Caki2 (cell line): ENCODE measurements around the gene HOTAIR. TPM values are rescaled to one million over a fixed set of nuclear protein-coding genes. Genes with fewer than 3 reads are reported as not detected.

ENCODE experiments used
- DNase-seq: peaks from one replicate; pipeline ENCODE4 v3.0.0-alpha.2; 2015; ENCODE audit warnings: low read depth
- in situ Hi-C: cut with HindIII; loops from 2 replicates; pipeline ENCODE4 v1.10.0; 2016; ENCODE audit warnings: low sequenced_read_pairs, low pct_unique_long_range_greater_than_20kb, mixed read lengths
- total RNA-seq: library from RNA; depleted of rRNA; stranded (reverse); fragments of >200 nt; shearing (Covaris generic); gene quantifications from 2 replicates; pipeline ENCODE4 v1.2.3, GENCODE V29; 2014; ENCODE audit warnings: low replicate concordance; rRNA removed

HOTAIR gene
- total RNA-seq, result not detected in 2 replicates

DNA sequence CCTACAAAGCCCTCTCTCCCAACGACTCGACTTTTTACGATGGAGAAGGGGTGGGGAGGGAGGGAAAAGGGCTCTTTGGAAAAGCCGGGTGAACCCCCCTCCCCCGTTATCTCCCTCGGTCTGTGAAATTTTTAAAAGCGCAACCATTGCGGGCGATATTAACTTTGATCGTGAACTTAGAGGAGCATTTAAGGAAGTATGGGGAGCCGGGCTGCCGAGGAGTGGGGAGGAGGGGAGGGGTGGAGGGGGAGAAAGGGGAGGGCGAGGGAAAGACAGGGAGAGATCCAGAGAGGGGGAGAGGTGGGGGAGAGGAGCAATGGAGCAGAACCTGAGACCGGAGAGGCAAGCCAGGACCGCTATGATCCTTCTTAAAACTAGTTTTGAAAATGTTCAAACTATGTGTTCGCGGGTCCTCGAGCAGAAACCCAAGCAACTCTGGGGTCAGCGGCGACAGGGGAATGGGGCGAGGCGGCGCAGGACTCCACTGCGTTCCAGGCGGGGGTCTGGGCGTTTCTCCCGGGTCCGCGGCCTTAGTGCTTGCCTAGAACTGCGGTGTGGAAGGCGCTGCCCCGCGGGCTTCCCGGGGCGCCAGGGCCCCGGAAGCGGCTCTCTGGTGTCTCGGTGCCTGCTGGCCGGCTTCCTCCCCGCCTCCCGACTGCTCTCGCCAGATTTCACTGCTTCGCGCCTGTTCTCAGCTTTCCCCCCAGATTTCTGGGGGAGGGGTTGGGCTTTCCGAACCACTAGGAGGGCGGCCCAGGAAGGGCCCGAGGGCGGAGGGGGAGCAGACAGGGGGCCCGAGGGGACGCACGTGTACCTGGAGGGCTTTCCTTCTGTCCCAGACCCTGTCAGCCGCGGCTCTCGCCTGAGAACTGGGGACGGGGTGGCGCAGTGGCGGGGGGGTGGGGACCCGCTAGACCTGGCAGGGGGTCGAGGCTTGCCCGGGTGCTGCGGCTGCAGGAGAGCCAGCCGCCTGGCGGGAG, at the start of gene HOTAIR:
Gene HOTAIR, minus strand, starts transcription at position 871 of the 980 bp plus-strand sequence.
- DNase-seq, result no peak
- in situ Hi-C loops, result no loop called here

DNA sequence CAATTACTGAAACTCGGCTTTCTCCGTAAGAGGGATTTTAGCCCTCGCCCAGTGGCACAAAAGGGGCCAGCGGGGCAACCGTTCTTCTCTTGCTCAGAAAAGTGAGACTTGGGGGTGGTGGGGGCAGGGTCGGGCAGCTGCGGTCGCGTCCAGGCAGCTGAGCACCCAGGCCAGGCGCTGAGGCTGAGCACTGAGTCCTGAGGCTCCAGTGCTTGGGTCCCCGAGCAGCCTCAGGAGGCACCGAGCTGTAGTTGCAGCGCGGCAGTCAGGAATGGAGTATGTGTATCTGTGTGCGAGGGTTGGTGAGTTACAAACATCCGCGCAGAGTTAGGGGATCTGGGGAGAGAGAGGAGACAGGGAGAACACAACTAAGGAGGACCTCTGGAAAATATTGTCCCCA, 49.4 kb upstream of the HOTAIR start:
- no peak for DNase-seq
- in situ Hi-C loops, result loop anchor here (25.0 kb wide), 1 partner anchor 188 kb away; no protein-coding TSS in a partner anchor

DNA sequence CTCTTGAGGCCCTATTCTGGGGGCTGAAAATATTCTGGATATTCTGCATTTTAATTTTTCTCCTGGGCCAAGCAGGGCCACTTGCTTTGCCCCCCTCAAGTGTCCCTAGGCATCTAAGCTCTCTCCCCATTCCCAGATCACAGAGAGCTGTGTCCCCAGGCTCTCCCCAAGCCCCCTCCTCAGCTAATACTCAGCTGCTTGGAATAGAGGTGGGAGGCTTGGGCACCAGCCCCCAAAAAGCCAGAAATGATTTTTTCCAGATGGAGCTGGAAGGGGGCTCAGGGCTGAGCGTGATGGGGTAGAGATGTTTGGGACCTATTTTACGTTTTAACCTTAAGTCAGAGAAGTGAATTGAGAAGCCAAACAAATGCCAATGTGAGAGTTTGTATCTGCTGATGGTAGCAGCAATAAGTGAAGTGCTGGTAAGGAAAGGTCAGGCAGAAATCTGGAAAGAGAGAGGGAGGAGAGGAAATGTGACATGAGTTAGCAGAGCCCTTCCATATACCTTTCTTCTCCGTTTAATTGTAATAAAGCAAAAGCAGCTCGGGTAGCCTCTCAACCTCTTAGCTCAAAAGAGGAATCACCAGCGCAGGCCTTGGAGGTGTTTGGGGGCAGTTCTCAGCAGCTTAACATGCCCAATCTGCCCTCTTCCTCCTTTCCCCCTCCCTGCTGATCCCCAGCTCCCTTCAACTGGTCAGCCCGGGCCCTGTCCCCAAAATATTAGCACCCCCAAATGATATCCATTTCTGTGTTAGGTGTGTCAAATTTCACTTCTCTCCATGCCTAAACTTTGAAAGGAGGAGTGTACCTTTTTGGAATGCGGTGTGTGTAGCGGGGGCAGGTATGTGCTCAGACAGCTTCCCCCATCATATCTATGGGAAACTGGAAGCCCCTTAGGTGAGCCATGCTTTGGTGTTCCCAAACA, 48.5 kb upstream of the HOTAIR start:
- DNase-seq, result no peak
- in situ Hi-C loops, result loop anchor here (25.0 kb wide), 1 partner anchor 189 kb away; no protein-coding TSS in a partner anchor

DNA sequence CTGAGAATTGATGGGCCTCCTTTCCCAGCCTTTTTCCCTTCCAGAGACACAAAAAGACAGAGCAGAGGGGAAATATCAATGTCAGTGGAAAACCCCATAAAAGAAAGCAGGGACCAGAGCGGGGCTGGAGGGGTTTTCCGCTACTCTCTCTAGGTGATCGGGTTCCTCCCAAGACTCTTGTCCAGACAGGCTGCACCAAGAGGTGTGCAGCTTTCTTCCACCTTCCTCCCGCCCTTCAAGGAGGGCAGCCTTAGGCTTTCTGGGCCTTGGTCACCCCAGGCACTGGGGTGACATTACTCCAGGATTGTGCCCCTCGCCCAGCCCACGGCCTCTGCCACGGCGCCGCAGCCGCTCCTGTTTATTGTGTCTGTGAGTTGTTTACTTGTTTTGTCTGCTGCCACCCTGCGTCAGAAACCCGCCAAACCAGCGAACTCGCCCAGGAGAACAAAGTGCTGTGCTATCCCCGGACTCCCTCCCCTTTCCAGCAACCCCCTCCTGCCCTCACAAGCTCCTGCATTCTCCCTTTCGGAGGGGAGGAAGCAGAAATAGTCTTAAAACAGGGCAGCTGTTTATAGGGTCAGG, 46.8 kb upstream of the HOTAIR start:
- DNase-seq, result no peak
- in situ Hi-C loops, result loop anchor here (25.0 kb wide), 1 partner anchor 191 kb away; no protein-coding TSS in a partner anchor

DNA sequence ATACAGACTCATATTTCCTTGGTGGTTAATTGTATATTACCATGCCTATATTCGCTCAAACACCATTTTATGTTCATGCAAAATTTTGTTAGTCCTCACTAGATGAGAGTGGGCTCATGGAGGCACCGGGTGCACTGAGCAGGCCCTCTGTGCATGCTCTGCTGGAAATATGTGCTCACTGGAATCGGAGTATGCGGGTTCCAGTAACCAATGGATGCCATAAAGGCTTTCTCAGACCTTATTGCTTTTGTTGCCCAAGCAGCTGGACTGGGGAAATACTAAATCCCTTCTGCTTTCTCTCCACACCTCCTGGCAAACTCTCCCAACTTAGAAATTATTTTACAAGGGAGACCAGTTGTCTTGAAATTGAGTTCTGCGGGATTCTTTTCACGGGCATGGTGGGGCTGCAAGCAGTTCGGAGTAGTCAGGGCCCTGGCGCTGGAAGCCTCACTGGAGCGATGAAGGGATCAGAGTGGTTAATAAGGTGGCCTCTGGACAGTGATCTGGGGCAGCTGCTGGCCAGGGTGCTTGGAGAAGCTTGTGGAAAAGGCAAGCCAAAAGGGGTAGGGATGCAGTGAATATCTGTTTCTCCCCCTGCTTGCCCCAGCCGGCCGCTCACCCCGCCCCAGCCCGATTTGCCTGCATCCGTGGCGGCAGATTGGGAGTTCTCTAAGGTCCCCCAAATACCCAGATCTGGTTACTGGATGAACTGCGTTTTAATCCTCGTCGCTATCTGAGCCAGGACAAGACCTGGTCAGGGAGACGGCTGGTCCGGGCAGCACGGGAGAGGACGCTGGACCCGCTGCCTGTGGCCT, 46.0 kb upstream of the HOTAIR start:
- DNase-seq, result no peak
- in situ Hi-C loops, result loop anchor here (25.0 kb wide), 1 partner anchor 192 kb away; no protein-coding TSS in a partner anchor

DNA sequence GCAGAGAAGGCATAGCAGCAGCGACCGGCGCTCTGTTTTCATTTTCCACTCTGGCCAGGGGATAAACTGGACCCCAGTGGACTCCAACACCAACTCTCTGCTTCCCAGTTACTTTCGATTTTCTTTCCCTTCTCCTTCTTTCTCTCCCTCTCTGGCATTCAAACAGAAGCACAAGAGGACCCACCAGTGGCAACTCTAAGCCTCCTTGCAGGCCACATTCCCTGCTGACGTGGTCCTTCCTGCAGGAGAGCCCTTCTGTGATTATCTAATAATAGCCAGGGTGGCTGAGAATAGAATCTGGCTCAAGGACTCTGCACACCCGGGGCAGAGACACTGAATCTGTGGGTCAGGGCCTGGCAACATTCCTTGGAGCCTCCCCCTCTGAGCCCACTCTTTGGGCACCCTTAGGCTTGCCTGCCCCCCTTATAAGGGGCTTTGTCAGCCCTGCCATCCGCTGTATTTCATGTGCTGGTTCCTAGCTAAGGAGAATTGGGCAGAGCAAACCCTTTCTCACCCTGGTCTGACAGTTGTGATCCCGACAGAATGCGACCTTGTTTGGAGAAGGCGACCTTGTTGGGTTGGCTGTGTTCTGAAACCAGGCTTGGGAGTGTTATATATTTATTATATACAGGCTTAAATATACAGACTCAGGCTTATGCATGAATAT, 45.3 kb upstream of the HOTAIR start:
- in situ Hi-C loops, result loop anchor here (25.0 kb wide), 1 partner anchor 192 kb away; no protein-coding TSS in a partner anchor
- DNase-seq, result no peak

DNA sequence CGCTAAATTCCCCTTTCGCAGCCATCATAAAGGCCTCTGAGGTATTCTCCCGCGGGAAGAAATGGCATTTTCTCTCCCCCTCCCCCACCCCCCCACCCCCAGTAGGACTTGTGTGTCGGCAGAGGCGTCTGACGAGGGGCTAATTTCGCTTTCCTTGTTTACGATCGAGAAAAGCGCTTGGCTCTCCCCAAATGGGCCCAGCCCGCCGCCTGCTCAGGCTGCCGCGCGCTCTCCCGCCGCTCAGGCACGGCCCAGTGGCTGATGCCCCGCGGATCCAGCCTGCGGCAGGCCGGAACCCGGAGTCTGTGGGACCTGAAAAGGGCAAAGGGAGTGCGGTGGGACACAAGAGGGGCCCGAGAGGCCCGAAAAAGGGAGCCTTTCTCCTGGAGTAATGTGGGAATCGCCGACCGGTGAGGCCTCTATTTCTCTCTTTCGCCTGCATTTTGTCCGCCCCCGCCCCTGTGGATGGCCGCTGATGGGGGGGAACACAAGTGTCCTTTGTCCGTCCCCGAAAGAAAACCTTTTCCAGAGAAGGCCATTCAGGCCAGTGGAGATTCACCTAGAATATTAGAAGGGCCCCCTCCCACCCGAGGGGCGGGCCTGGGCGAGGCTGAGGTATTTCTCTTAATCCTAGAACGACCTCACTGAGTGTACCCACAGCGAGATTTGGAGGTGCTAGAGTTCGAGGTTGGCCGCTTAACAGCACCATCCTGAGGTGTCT, 44.5 kb upstream of the HOTAIR start:
- no peak for DNase-seq
- in situ Hi-C loops, result loop anchor here (25.0 kb wide), 1 partner anchor 193 kb away; no protein-coding TSS in a partner anchor

DNA sequence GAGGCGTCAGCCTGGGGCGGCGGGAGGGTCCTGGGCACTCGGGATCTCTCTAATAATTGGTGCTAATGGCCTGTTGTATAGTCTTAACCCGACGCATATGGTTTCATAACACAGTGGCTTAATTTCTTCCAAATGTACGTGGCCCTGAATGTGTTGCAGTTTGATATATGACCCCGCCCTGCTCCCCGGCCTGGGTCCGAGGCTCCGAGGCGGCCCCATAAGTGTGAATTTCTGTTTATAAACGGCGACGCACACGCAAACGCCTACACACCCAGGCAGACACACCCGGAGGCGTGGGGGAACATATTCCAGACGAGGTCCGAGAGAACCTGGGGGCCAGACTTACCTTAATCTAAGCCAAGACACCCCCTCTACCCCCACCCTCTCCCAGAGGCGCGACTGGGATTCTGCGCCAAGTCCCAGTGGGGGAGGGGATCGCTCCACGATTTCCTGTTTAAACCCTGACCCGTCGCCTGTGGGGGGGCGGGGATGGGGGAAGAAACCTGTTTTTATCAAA, 43.8 kb upstream of the HOTAIR start:
- DNase-seq, result no peak
- in situ Hi-C loops, result loop anchor here (25.0 kb wide), 1 partner anchor 194 kb away; no protein-coding TSS in a partner anchor

DNA sequence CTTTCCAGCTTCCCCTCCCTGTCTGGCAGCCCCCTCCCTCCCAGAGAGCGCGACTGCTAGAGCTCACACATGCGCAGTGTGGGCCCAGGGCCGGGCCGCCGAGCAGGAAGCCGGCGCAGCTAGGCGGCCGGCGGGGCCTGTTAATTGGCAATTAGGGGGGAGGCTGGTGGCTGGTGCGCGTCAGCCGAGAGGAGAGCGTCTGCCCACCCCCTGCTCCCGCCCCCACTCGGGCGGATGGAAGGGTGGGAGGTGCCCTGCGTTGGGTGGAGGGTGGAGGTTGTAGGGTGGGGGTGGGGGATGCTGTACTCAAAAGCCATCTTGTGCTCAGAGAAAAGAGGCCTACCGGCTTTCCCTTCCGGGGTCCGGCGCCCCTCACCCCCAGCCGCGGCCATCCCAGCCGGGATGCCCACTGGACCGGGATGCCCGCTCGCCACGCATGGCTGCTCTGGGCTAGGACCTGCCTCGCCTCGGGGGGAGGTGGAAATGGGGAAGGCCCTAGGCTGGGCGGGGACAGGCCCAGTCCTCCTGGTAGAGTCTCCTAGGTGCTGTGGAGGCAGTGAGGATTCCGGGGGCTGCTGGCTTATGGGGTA, 43.2 kb upstream of the HOTAIR start:
- in situ Hi-C loops, result loop anchor here (25.0 kb wide), 1 partner anchor 194 kb away; no protein-coding TSS in a partner anchor
- DNase-seq, result peak; percentile 98

DNA sequence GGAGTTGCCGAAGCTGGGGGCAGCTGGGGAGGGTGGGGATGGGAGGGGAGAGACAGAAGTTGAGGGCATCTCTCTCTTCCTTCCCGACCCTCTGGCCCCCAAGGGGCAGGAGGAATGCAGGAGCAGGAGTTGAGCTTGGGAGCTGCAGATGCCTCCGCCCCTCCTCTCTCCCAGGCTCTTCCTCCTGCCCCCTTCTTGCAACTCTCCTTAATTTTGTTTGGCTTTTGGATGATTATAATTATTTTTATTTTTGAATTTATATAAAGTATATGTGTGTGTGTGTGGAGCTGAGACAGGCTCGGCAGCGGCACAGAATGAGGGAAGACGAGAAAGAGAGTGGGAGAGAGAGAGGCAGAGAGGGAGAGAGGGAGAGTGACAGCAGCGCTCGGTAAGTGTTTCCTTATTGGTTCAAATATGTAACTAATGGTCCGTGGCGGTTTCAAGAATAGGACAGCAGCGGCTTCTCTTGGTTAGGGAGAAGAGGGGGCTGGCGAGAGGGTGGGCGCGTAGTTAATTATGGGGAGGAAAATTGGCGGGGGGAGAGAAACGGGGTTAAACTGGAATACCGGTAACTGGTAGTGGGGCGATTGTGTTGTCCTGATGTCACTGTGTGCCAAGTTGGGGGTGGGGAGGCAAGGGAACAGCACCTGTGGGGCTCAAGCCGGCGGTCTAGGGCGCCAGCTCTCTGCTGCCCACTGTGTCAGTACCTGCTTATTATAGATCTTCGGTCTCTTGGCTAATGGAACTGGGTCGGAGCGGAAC, 42.5 kb upstream of the HOTAIR start:
- in situ Hi-C loops, result loop anchor here (25.0 kb wide), 1 partner anchor 195 kb away; no protein-coding TSS in a partner anchor
- DNase-seq, result peak; percentile 81

DNA sequence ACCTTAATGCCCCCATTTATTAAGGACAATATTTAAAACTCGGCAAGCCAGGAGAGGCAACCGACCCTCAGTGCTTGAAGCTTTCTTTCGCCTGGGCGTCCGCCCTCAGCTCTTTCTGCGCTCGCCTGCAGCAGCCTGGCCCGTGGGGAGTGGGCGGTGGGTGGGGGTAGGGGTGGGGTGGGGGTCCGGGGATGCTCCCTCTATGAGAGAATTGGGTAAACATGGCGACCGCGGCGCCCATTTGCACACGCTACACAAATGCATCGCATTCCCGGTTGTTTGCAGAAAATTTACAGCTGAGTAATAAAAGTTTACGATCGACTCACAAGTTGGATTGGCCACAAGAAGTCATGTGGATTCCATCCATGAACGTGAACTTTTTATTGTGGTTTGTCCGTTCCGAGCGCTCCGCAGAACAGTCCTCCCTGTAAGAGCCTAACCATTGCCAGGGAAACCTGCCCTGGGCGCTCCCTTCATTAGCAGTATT, 41.8 kb upstream of the HOTAIR start:
- peak; percentile 70 for DNase-seq
- in situ Hi-C loops, result loop anchor here (25.0 kb wide), 1 partner anchor 196 kb away; no protein-coding TSS in a partner anchor

DNA sequence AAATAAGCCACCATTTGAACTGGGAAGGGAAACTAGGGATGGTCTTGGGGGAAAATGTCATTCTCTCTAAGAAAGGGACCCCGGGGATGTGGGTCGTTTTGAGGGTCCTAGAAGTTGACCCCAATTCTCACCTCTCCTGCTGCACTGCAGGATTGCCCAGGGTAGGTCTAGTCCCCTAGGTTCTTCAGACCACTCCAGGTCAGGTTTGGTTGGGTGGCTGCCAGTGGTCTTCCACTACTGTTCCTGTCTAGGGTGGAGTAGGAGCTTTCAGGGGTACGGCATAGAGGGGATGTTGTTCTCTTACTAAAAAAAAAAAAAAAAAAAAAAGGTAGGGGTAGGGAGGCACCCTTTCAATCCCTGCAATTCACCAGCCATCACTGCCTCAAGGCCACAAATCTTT, 41.3 kb upstream of the HOTAIR start:
- in situ Hi-C loops, result loop anchor here (25.0 kb wide), 1 partner anchor 196 kb away; no protein-coding TSS in a partner anchor
- no peak for DNase-seq

DNA sequence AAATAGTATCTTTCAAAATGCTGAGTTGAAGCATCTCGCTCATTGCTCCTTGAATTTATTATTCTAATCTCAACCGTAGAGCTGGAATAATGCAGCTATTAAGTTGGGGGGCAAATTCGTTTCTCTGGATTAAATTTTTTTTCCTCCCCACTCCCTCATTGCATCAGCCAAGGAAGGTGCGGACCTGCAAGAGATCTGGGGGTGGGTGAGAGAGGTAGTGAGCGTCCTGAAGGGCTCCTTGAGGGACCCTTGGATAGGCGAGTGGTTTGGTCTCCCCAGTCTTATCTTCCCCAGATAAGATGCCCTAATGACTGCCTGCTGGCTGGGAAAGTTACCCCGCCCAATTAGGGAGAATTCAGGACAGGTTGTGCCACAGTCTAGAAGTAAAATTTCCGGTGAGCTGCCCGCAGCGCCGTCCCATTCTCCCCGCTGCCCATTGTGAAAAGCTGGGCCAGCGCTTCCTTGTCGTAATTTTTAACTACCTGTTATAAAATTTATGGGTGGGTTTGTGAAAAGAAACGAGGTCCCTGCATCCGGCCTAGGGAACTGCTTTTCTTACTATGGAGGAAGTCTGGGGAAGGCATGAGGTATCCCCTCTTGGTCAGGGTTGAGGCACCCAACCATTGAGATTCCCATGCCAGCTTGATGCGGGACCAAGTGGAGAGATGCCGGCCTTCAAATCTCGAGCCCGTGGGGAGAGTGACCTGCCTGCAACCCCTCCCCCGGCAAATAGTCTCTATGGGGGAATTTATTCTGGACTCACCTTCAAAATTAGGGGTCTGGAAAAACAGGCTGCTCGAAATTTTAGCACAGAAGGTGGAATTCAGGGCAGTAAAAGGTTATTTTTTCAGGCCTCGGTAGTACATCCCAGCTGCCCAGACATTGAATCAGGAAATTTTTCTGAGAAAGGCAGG, 40.5 kb upstream of the HOTAIR start:
- DNase-seq, result no peak
- in situ Hi-C loops, result loop anchor here (25.0 kb wide), 1 partner anchor 197 kb away; no protein-coding TSS in a partner anchor
